Measurements from ENCODE around the gene FXYD2. TPM values are rescaled to one million over a fixed set of nuclear protein-coding genes. Genes with fewer than 3 reads are reported as not detected.

The FXYD2 gene
- 2.6 TPM for total RNA-seq

DNA sequence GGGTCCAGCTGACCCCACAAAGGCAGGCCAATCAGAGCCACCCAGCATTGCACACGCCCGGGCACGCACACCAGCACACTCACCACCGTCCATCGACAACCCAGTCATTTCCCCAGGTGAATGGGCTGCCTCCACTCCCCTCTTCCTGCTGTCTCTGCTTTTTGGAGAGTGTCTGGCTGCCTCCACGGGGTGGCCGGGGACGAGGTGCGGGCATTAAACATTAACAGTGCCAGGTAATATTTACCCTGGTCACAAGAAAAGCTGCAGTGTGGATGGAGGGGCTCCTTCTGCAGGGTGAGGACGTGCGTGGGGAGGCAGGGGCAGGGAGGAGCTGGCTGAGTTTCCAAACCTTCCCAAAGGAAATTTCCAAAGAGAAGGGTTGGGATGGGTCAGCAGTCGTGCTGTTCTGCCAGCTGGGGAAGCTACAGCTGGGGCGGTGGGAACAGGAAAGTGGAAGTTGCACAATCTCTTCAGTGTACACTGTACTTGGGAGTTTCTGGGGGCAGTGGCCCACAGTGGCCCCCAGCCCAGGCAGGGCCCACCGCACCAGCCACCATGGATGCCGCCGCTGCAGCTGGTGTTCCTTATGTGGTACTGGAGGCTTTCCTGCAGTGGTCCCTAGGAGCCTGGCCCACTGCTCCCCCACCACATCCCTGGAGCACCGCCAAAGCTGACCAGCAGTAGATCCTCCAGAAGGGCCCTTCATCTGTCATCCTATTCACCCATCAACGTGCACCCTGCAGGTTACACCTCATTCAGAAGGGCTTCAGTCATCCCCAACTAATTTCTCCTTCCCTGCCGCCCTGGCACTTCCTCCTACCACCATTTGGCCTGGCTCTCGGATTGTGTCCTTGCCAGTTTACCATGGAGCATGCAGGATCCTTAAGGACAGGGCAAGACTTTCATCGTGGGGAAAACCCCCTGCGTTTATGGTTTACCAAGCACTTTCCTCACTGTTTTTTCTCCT lies at the start of gene FXYD2:
TSS of gene FXYD2 (minus strand) at position 174 of the 967 bp plus-strand sequence. CDS start at position 108, 66 bp downstream.

DNA sequence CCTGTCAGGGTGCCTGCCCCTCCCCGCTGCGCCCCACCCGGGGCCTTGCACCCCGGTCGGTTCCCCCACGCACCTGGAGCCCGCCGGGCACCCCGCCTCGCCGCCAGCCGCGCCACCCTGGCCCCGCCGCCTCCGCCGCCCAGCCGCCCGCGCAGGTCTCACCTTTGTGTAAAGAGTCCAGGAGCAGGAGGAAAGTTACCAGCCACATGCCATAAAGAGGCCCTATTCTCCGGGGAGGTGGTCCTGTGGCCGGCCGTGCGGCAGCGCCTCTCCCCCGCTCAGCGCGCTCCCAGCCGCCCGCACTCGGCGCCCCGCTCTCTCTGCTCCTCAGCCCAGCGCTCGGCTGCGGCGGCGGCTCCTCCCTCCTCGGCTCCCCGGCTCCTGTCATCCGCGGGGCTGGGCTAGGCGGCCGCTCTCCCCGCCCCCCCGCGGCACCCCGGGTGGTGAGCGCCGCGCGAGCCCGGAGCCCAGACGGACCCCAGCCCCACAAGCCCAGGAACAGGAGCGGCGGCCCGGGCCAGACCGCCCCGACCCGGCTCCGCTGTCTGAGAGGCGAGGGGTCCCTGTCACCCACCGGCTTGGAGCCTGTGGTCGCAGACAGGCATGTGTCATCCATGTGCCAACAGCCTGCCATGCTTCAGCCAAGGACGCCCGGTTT lies 27.5 kb downstream of the FXYD2 start, which contains the start of gene DSCAML1:
TSS of gene DSCAML1 (minus strand) at position 345 of the 658 bp plus-strand sequence. CDS start at position 208, 137 bp downstream.

Other genes starting within 250 kb of the FXYD2 start
- gene DSCAML1, start 27.5 kb downstream of the FXYD2 start, total RNA-seq = 18.0 TPM
- gene FXYD6, start 51.9 kb upstream of the FXYD2 start, total RNA-seq = 103 TPM
- 1.7 TPM for gene TMPRSS13, start 104.7 kb upstream of the FXYD2 start, total RNA-seq
- 4.2 TPM for gene IL10RA, start 161.7 kb upstream of the FXYD2 start, total RNA-seq

Data from camera-type eye (tissue), 1 donor.